ENCODE data around the gene BDH2.
A peak's percentile ranks its signal among the peaks of the same experiment; 100 is the strongest.

Gene BDH2

DNA sequence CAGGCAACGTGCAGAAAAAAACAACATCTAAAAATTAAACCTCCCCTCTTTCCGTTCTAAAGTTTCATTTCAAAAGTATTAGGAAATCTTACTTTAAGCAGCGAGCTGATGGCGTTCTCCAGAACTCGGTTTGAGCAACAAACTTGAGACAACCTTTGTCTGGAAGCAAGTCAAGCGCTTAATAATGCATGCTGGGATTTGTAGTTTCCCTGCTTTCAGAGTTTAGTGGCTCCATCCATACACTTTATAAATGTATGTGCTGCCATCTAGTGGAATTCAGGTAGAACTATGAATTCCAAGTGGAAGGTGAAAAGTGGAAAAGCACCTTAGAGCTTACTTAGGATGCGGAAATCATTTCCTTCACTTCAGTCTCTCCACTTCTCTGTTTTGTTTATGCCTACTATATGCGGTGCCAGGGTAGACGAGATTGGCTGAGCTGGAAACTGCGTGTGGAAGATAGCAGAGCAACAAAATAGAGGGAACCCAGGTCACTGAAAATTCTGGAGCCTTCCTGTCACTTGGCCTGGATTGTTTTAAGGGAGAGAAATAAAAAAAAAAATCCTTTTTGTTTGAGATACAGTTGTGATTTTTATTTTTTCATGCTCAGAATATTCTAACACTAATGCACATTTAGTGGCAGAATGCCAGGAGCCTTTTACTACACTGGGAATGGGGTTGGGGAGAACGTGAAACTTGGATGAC, at the start of gene BDH2:
Gene BDH2 (minus strand): TSS at position 144 of the 702 bp plus-strand sequence. CDS start 3,580 bp downstream, outside the sequence.
- H3K27ac ChIP-seq, result no peak within 1 kb of the TSS
- TF ChIP-seq CTCF (conservative IDR thresholded peaks at IDR 0.05), result peak; percentile 77

- H3K27ac ChIP-seq, result no peak overlapping the region
- TF ChIP-seq CTCF (conservative IDR thresholded peaks at IDR 0.05), result no peak
These were observed 45.3 kb upstream of the BDH2 start for GRCh38 chr4:103144926-103145325.

GRCh38 chr4:103137446-103137827, 37.8 kb upstream of the BDH2 start:
- no peak overlapping the region for H3K27ac ChIP-seq
- TF ChIP-seq CTCF (conservative IDR thresholded peaks at IDR 0.05), result no peak

- no peak overlapping the region for H3K27ac ChIP-seq
These were observed 37.2 kb upstream of the BDH2 start for GRCh38 chr4:103136671-103137445.

DNA sequence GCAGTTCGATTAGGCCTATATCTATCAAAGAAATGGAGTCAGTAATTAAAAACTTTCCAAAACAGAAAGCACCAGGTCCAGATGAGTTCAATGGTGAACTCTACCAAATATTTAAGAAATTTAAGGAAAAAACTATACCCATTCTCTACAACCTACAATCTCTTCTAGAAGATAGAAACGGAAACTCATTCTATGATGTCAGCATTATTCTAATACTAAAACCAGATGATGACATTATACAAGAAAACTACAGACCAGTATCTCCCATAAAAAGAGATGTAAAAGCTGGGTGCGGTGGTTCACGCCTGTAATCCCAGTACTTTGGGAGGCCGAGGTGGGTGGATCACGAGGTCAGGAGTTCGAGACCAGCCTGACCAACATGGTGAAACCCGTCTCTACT, 29.5 kb upstream of the BDH2 start:
- no peak for TF ChIP-seq CTCF (conservative IDR thresholded peaks at IDR 0.05)

More at GRCh38 chr4:103136671-103137445, 37.2 kb upstream of the BDH2 start:
- no peak for TF ChIP-seq CTCF (conservative IDR thresholded peaks at IDR 0.05)

GRCh38 chr4:103126126-103126525, 26.5 kb upstream of the BDH2 start:
- TF ChIP-seq CTCF (conservative IDR thresholded peaks at IDR 0.05), result no peak

More for the DNA sequence above, 29.5 kb upstream of the BDH2 start:
- no peak overlapping the region for H3K27ac ChIP-seq

DNA sequence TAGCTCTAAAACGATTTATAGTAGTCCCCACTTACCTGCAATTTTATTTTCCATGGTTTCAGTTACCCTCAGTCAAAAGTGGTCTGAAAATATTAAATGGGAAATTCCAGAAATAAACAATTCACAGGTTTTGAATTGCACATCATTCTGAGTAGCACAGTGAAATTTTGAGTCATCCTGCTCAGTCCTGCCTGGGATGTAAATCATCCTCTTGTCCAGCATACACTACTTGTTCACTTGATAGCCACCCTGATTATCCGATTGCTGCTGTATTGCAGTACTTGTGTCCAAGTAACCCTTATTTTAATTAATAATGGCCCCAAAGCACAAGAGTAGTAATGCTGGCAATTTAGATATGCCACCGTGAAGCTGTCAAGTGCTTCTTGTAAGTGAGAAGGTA, 23.5 kb upstream of the BDH2 start:
- TF ChIP-seq CTCF (conservative IDR thresholded peaks at IDR 0.05), result no peak

More at GRCh38 chr4:103126126-103126525, 26.5 kb upstream of the BDH2 start:
- H3K27ac ChIP-seq, result no peak overlapping the region

More for the DNA sequence above, 23.5 kb upstream of the BDH2 start:
- no peak overlapping the region for H3K27ac ChIP-seq
